NT2/D1 (cell line): Measurements from ENCODE around the gene CXCL16.

Experiments
- SUZ12 ChIP-seq: IDR thresholded peaks from 2 replicates; pipeline ENCODE4 v1.6.1; 2011; ENCODE audit not compliant: insufficient read length, insufficient read depth; ENCODE audit errors: extremely low read depth
- YY1 ChIP-seq: IDR thresholded peaks from 2 replicates; pipeline ENCODE4 v1.6.1; 2011; ENCODE audit not compliant: insufficient read length, insufficient read depth
- ZNF274 ChIP-seq: IDR thresholded peaks from 2 replicates; pipeline ENCODE4 v1.6.1; 2011; ENCODE audit warnings: mild to moderate bottlenecking, low read depth, low read length

GRCh38 chr17:4747847-4748246, 8.1 kb upstream of the CXCL16 start:
- TF ChIP-seq YY1 (no peak), SUZ12 (no peak), ZNF274 (no peak)
